ENCODE results near the gene PRKAG2. TPM values are rescaled to one million over a fixed set of nuclear protein-coding genes. Genes with fewer than 3 reads are reported as not detected.

PRKAG2 gene
- polyA plus RNA-seq, 1 of the 3 experiments (the other 2 are of a cell fraction), result 51.6 TPM

- WGBS (ENCODE audit: low lambda C conversion rate), result 86% methylated on average over 12 of the region's 12 CpGs
Observed at GRCh38 chr7:151723321-151723720, 153.6 kb downstream of the PRKAG2 start.

More at GRCh38 chr7:151723321-151723720, 153.6 kb downstream of the PRKAG2 start:
- no peaks in the 10 kb centered on the region for H3K36me3 ChIP-seq (replicated peaks in 1 of 2; ENCODE audit: control insufficient read depth in 1 of 2, insufficient read depth in 2 of 2, low read length in 1 of 2)
- no peaks in the 10 kb centered on the region for H3K9me2 ChIP-seq
- no peaks in the 10 kb centered on the region for H3K79me2 ChIP-seq (ENCODE audit: insufficient read depth)
- H3K9me3 ChIP-seq, result no peaks in the 10 kb centered on the region
- peaks cover 20 to 22% of the 10 kb centered on the region in 2 experiments; a peak in 3 of 4 replicates for H3K4me1 ChIP-seq (ENCODE audit: control insufficient read depth in 1 of 2, insufficient read depth in 2 of 2, low read depth in 1 of 2, low read length in 1 of 2)
- H3K27ac ChIP-seq (ENCODE audit: low read depth in 2 of 2, low read length in 1 of 2), result no peak overlapping the region
- no peak overlapping the region for H2AFZ ChIP-seq (ENCODE audit: low read depth)
- no peak overlapping the region for H3K4me3 ChIP-seq (ENCODE audit: low read depth in 2 of 2, low read length in 1 of 2)
- no peaks in the 10 kb centered on the region for H3F3A ChIP-seq (replicated peaks; ENCODE audit: insufficient read depth)
- H3K27me3 ChIP-seq (ENCODE audit: insufficient read depth), result no peaks in the 10 kb centered on the region
- no peak overlapping the region for H3K4me2 ChIP-seq
- POLR2A ChIA-PET, result no interaction called here
- no peak for DNase-seq
- CTCF ChIA-PET, result interaction anchor here (0.8 to 6.8 kb wide), 5 partner anchors 14 to 97 kb away, joined by 3 to 42 read pairs (median 3); no protein-coding TSS in a partner anchor
- TF ChIP-seq RCOR1 (IDR thresholded peaks at IDR 0.05; ENCODE audit: low read length), result no peak
- no peak for TF ChIP-seq USF2 (IDR thresholded peaks at IDR 0.05; ENCODE audit: borderline replicate concordance, low read depth, low read length)
- TF ChIP-seq MAX (IDR thresholded peaks at IDR 0.05; ENCODE audit: low read depth), result no peak
- TF ChIP-seq REST (IDR thresholded peaks at IDR 0.05; ENCODE audit: low read depth, low read length), result no peak
- no peak for TF ChIP-seq TEAD4 (IDR thresholded peaks at IDR 0.05; ENCODE audit: borderline replicate concordance, insufficient read depth)
- no peak for TF ChIP-seq GABPA (IDR thresholded peaks at IDR 0.05; ENCODE audit: low read depth)
- no peak for TF ChIP-seq IRF3 (IDR thresholded peaks at IDR 0.05; ENCODE audit: low read depth, low read length)
- TF ChIP-seq RFX5 (IDR thresholded peaks at IDR 0.05; ENCODE audit: low read length), result no peak
- no peak for TF ChIP-seq GATA2 (CRISPR knock-in tag; IDR thresholded peaks at IDR 0.05)
- TF ChIP-seq ELF1 (IDR thresholded peaks at IDR 0.05), result no peak
- TF ChIP-seq CTCF (IDR thresholded peaks at IDR 0.05), result no peak
- no peak for TF ChIP-seq NRF1 (IDR thresholded peaks at IDR 0.05; ENCODE audit: low read depth, low read length)
- TF ChIP-seq RAD21 (IDR thresholded peaks at IDR 0.05; ENCODE audit: low read length), result no peak
- no peak overlapping the region for H3K9ac ChIP-seq
- H4K20me1 ChIP-seq (ENCODE audit: insufficient read depth), result no peaks in the 10 kb centered on the region
